Thymus (tissue), 11 donors: ENCODE data around the gene SHROOM2. TPM values are rescaled to one million over a fixed set of nuclear protein-coding genes. Genes with fewer than 3 reads are reported as not detected.

Source experiments
- DNase-seq, 9 donors: peaks; one replicate each; pipeline ENCODE4 v3.0.0-alpha.2; 2013; ENCODE audit warnings: low spot score in 9 of 9, low read depth in 6 of 9, missing footprints in 1 of 9
- H3K27ac ChIP-seq, 2 donors: one replicate each; pipeline ENCODE4 v1.5.1; 2013; ENCODE audit warnings: control low read depth in 1 of 2, low read depth in 1 of 2, low read length in 1 of 2, mild to moderate bottlenecking in 1 of 2, moderate library complexity in 1 of 2
- H3K27me3 ChIP-seq, 2 donors: one replicate each; pipeline ENCODE4 v1.5.1; 2013; ENCODE audit warnings: low read length in 1 of 2; ENCODE audit not compliant: control insufficient read depth in 2 of 2, insufficient read depth in 1 of 2
- H3K36me3 ChIP-seq, 2 donors: one replicate each; pipeline ENCODE4 v1.5.1; 2013; ENCODE audit warnings: low read length in 1 of 2, mild to moderate bottlenecking in 1 of 2, moderate library complexity in 1 of 2; ENCODE audit not compliant: control insufficient read depth in 2 of 2, insufficient read depth in 2 of 2
- H3K4me1 ChIP-seq, 2 donors: one replicate each; pipeline ENCODE4 v1.5.1; 2013; ENCODE audit warnings: low read length in 2 of 2; ENCODE audit not compliant: control insufficient read depth in 2 of 2, insufficient read depth in 2 of 2
- H3K4me3 ChIP-seq, 2 donors: one replicate each; pipeline ENCODE4 v1.5.1; 2013; ENCODE audit warnings: low read length in 2 of 2, control low read depth in 1 of 2, mild to moderate bottlenecking in 1 of 2
- H3K9me3 ChIP-seq, 2 donors: one replicate each; pipeline ENCODE4 v1.5.1; 2013; ENCODE audit warnings: low read length in 1 of 2, mild to moderate bottlenecking in 1 of 2; ENCODE audit not compliant: control insufficient read depth in 2 of 2, insufficient read depth in 1 of 2
- WGBS: extraction: QIAGEN DNeasy Blood & Tissue Kit; methylation state at CpG from one replicate; pipeline ENCODE4 v1.1.7; 2013; 5-methylcytosine and 5-hydroxymethylcytosine counted together
- polyA plus RNA-seq: library from polyadenylated mRNA; stranded (reverse); fragments of 200-250 nt; gene quantifications from one replicate; pipeline ENCODE4 v1.2.3, GENCODE V29; 2013
- total RNA-seq: library from RNA; stranded (reverse); fragments of 120-200 nt; gene quantifications from one replicate; pipeline ENCODE4 v1.2.4, GENCODE V29; 2013
- donor health status: healthy.

The SHROOM2 gene
- total and polyA plus RNA-seq, 2 donors, result 2.3 to 4.6 TPM

- Histone ChIP-seq H3K4me3 (no peak overlapping the region), H3K9me3 (peaks cover 0 to 4% of the 10 kb centered on the region in 2 donors), H3K4me1 (peaks cover 0 to 18% of the 10 kb centered on the region in 2 donors), H3K27ac (no peak overlapping the region), H3K36me3 (no peaks in the 10 kb centered on the region), H3K27me3 (peaks cover 0 to 2% of the 10 kb centered on the region in 2 donors)
- DNase-seq, result no peak
- 62% methylated on average over 10 of the region's 10 CpGs for WGBS
Measured at GRCh38 chrX:9947131-9947794, 161.0 kb downstream of the SHROOM2 start.

- DNase-seq, result no peak
- Histone ChIP-seq H3K36me3 (no peaks in the 10 kb centered on the region), H3K9me3 (peaks cover 0 to 11% of the 10 kb centered on the region in 2 donors), H3K27ac (no peak overlapping the region), H3K27me3 (peaks cover 0 to 2% of the 10 kb centered on the region in 2 donors), H3K4me1 (peaks cover 0 to 7% of the 10 kb centered on the region in 2 donors), H3K4me3 (no peak overlapping the region)
- 45% methylated on average over 9 of the region's 9 CpGs for WGBS
Measured at GRCh38 chrX:9948406-9948805, 162.2 kb downstream of the SHROOM2 start.

GRCh38 chrX:9952300-9952699 lies 166.1 kb downstream of the SHROOM2 start:
- peaks cover 0 to 7% of the 10 kb centered on the region in 2 donors for H3K9me3 ChIP-seq
- no peak overlapping the region for H3K4me3 ChIP-seq
- H3K36me3 ChIP-seq, result no peaks in the 10 kb centered on the region
- H3K27me3 ChIP-seq, result no peaks in the 10 kb centered on the region
- WGBS, result 89% methylated on average over 1 of the region's 1 CpG
- H3K27ac ChIP-seq, result no peak overlapping the region
- no peak for DNase-seq
- peaks cover 0 to 7% of the 10 kb centered on the region in 2 donors for H3K4me1 ChIP-seq

- H3K27ac ChIP-seq, result no peak overlapping the region
- no peak overlapping the region for H3K4me3 ChIP-seq
- no peaks in the 10 kb centered on the region for H3K27me3 ChIP-seq
- peaks cover 0 to 7% of the 10 kb centered on the region in 2 donors for H3K9me3 ChIP-seq
- H3K4me1 ChIP-seq, result peaks cover 0 to 4% of the 10 kb centered on the region in 2 donors
- no peak for DNase-seq
- no peaks in the 10 kb centered on the region for H3K36me3 ChIP-seq
- 91% methylated on average over 2 of the region's 2 CpGs for WGBS
Measured at GRCh38 chrX:9953396-9953795, 167.2 kb downstream of the SHROOM2 start.

- 94% methylated on average over 6 of the region's 6 CpGs for whole genome bisulfite sequencing
- Histone ChIP-seq H3K4me1 (no peaks in the 10 kb centered on the region), H3K4me3 (no peak overlapping the region), H3K36me3 (no peaks in the 10 kb centered on the region), H3K27me3 (no peaks in the 10 kb centered on the region), H3K27ac (no peak overlapping the region), H3K9me3 (peaks cover 0 to 7% of the 10 kb centered on the region in 2 donors)
- DNase-seq, result no peak
Measured at GRCh38 chrX:9955506-9955905, 169.3 kb downstream of the SHROOM2 start.

- Histone ChIP-seq H3K4me3 (no peak overlapping the region), H3K27ac (no peak overlapping the region), H3K27me3 (no peaks in the 10 kb centered on the region), H3K9me3 (peaks cover 0 to 6% of the 10 kb centered on the region in 2 donors), H3K4me1 (no peaks in the 10 kb centered on the region), H3K36me3 (no peaks in the 10 kb centered on the region)
- 84% methylated on average over 9 of the region's 9 CpGs for WGBS
- DNase-seq, result no peak
Measured at GRCh38 chrX:9957743-9958142, 171.5 kb downstream of the SHROOM2 start.

- WGBS, result 61% methylated on average over 5 of the region's 5 CpGs
- no peaks in the 10 kb centered on the region for H3K27me3 ChIP-seq
Measured at GRCh38 chrX:9958183-9958582, 172.0 kb downstream of the SHROOM2 start.

GRCh38 chrX:9961750-9962149 lies 175.5 kb downstream of the SHROOM2 start:
- Histone ChIP-seq H3K9me3 (no peaks in the 10 kb centered on the region), H3K4me1 (no peaks in the 10 kb centered on the region), H3K4me3 (no peak overlapping the region), H3K27ac (no peak overlapping the region), H3K27me3 (no peaks in the 10 kb centered on the region), H3K36me3 (no peaks in the 10 kb centered on the region)
- no peak for DNase-seq
- WGBS, result 60% methylated on average over 5 of the region's 5 CpGs

More at GRCh38 chrX:9958183-9958582, 172.0 kb downstream of the SHROOM2 start:
- Histone ChIP-seq H3K9me3 (peaks cover 0 to 2% of the 10 kb centered on the region in 2 donors), H3K27ac (no peak overlapping the region), H3K36me3 (no peaks in the 10 kb centered on the region), H3K4me1 (no peaks in the 10 kb centered on the region), H3K4me3 (no peak overlapping the region)
- no peak for DNase-seq

- Histone ChIP-seq H3K9me3 (no peaks in the 10 kb centered on the region), H3K36me3 (no peaks in the 10 kb centered on the region), H3K4me1 (no peaks in the 10 kb centered on the region), H3K27ac (no peak within 1 kb of the TSS), H3K27me3 (no peaks in the 10 kb centered on the region), H3K4me3 (no peak within 1 kb of the TSS)
- WGBS, result 97% methylated on average over 16 of the region's 16 CpGs
- no peak for DNase-seq
Measured at GRCh38 chrX:9966775-9967408, 180.7 kb downstream of the SHROOM2 start, which contains the start of gene CLDN34. Gene CLDN34, plus strand, starts transcription at chrX:9967358. Its CDS starts 0 bp downstream, at chrX:9967358.
